Astrocyte of the cerebellum (primary cell): ENCODE measurements around the gene ZNF550.
A peak's percentile ranks its signal among the peaks of the same experiment; 100 is the strongest.

ENCODE experiments used
- DNase-seq: peaks from one replicate; pipeline ENCODE4 v3.0.0-alpha.2; 2011; ENCODE audit warnings: low read depth
- H3K4me3 ChIP-seq: 2 replicates; pipeline ENCODE4 v1.5.1; 2011; ENCODE audit warnings: mild to moderate bottlenecking, low read depth, low read length, moderate library complexity
- in situ Hi-C: cut with HindIII; loops from 2 replicates; pipeline ENCODE4 v1.10.0; 2017; ENCODE audit warnings: low sequenced_read_pairs
- TF ChIP-seq, protein P1 (sequence below): IDR thresholded peaks from 2 replicates; pipeline ENCODE4 v1.5.1; 2012; ENCODE audit warnings: low read length, low read depth, moderate library complexity, mild to moderate bottlenecking; ENCODE audit errors: missing control alignments

Gene ZNF550

DNA sequence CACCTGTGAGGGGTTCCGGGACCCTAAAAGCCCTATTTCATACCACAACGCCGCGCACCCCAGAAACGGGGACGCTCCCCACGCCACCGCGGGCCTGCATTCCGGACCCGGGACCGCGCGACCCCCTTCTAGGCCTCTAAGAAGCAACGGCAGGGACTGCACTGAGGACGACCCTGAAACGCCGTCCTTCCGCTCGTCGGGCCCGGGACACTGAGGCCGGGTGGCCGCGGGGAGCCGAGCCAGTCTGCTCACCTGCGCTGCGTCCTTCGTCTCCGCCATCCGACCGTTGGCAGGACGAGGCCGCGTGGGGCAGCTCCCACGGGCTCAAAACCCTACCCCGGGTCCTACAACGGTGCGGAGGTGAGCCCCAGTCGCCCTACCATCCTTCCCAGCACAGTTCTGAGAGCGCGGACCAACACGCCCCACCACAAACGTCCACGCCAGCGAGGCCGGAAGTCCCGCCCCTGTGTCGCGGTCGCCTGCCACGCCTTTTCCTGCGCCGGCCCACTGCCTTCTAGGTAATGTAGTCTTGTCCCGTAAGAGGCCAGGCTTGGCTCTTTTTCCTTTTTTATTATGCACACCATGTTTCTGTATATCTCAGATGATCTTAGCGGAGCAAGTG, at the start of gene ZNF550:
TSS of gene ZNF550 (minus strand) at position 460 of the 622 bp plus-strand sequence. CDS start at position 279, 181 bp downstream.
- in situ Hi-C loops: no loop called here
- H3K4me3 ChIP-seq: peak within 1 kb of the TSS; percentile 88
- DNase-seq: peak; percentile 55
- TF ChIP-seq, protein P1, sequence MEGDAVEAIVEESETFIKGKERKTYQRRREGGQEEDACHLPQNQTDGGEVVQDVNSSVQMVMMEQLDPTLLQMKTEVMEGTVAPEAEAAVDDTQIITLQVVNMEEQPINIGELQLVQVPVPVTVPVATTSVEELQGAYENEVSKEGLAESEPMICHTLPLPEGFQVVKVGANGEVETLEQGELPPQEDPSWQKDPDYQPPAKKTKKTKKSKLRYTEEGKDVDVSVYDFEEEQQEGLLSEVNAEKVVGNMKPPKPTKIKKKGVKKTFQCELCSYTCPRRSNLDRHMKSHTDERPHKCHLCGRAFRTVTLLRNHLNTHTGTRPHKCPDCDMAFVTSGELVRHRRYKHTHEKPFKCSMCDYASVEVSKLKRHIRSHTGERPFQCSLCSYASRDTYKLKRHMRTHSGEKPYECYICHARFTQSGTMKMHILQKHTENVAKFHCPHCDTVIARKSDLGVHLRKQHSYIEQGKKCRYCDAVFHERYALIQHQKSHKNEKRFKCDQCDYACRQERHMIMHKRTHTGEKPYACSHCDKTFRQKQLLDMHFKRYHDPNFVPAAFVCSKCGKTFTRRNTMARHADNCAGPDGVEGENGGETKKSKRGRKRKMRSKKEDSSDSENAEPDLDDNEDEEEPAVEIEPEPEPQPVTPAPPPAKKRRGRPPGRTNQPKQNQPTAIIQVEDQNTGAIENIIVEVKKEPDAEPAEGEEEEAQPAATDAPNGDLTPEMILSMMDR: no peak

DNA sequence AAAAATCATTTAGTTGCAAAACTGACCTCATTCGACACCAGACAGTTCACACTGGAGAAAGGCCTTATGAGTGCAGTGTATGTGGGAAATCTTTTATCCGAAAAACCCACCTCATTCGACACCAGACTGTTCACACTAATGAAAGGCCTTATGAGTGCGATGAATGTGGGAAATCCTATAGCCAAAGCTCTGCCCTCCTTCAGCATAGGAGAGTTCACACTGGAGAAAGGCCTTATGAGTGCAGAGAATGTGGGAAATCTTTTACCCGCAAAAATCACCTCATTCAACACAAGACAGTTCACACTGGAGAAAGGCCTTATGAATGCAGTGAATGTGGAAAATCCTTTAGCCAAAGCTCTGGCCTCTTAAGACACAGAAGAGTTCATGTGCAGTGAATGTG, 47.3 kb upstream of the ZNF550 start:
- no peak for DNase-seq
- H3K4me3 ChIP-seq: no peak overlapping the region
- TF ChIP-seq, protein P1: no peak
- in situ Hi-C loops: no loop called here

GRCh38 chr19:57599761-57600383, 40.2 kb upstream of the ZNF550 start, which contains the start of gene ZNF530:
Gene ZNF530 (plus strand): TSS chr19:57599885. CDS start chr19:57604346, 4,461 bp downstream.
- TF ChIP-seq, protein P1: no peak
- in situ Hi-C loops: no loop called here
- H3K4me3 ChIP-seq: peak within 1 kb of the TSS; percentile 84
- DNase-seq: peak; percentile 79

DNA sequence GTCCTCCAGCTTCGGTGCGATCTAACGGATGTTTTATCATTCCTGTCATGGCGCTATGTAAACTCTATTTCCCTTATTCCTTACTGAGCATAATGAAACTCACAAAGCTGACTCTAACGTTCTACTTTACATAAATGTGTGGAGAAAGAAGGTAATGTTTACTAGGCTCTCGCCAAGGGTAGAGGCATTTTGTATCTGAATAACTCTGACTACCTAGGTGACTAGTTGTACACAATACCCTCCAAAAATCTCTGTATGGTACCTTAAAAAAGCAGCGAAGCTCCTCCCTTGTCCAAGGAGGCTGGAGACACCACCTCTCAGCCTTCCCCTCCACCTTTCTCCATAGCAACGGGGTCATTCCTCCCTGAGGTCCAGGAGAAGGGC, 39.7 kb upstream of the ZNF550 start:
- TF ChIP-seq, protein P1: no peak
- in situ Hi-C loops: no loop called here
- H3K4me3 ChIP-seq: peak overlapping the region; percentile 84
- no peak for DNase-seq

DNA sequence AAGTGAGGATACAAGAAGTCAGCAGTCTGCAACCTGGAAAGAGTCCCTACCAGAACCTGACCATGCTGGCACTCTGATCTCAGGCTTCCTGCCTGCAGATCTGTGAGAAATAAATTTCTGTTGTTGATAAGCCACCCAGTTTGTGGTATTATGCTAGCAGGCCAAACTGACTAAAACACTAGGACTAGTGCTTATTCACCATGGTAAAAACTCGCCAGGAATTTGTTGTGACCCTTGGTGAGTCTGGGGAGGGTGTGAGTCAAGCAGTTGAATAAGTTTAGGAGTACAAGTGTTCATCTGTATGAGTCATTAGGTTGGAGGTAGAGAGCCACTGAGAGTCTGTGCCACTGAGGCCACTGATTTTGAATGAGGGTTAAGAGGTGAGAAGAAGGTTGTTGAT, 27.9 kb upstream of the ZNF550 start:
- in situ Hi-C loops: no loop called here
- no peak for DNase-seq
- TF ChIP-seq, protein P1: no peak
- no peak overlapping the region for H3K4me3 ChIP-seq

DNA sequence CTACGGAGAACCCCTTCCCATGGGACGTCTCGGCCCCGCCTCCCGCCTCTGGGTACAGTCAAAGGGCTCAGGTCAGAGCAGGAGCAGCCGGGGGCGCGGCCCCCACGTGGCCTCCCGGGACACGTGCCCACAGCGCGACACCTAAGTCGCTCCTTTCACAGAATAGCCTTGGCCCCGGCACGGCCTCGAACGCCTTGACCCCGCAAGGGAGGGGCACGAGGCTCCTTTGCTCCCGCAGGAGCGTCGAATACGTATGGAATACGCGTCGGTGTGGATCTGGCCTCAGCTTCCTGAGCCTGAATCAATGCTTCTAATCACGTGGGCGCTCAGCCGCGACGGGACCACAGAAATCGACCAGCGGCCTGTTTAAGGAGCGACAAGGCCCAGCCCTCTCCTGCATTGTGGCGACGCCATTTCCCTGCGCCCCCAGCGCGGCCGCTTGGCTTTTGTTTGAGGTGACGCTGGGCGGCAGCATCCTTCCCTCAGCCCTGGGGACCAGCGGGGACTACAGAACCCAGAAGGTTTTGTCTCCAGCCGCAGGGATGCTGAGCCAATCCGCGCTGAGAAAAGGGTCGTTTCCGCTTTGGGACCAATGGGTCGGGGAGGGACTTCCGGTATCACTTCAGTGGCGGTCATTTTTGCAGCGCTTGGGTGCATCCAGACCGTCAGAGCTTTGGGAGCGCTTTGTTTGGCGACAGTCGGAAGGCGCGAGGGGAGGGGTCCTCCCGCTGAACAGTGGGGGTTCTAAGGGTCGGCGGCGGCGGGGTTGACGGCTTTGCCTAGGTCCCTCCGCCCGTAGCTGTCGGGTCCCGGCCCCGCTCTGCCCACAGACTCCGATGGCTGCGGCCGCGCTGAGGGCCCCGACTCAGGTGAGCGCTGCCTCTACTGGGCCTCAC, 24.1 kb upstream of the ZNF550 start, which contains the start of gene ZIK1:
TSS of gene ZIK1 (plus strand) at position 625 of the 896 bp plus-strand sequence. CDS start at position 837, 212 bp downstream.
- TF ChIP-seq, protein P1: no peak
- peak; percentile 79 for DNase-seq
- in situ Hi-C loops: no loop called here
- peak within 1 kb of the TSS; percentile 64 for H3K4me3 ChIP-seq
